Activated CD8-positive, alpha-beta memory T cell treated with anti-CD3 and anti-CD28 coated beads for 4 hours (primary cell): ENCODE data around the gene CDKN1C.

ENCODE experiments used
- DNase-seq, 2 donors: peaks; one replicate each; pipeline ENCODE4 v3.0.0-alpha.2; 2020; ENCODE audit warnings: low read depth in 2 of 2

Gene CDKN1C

GRCh38 chr11:2847561-2847960 lies 38.0 kb downstream of the CDKN1C start:
- no peak for DNase-seq

GRCh38 chr11:2846470-2846869 lies 39.1 kb downstream of the CDKN1C start:
- DNase-seq, result no peak

GRCh38 chr11:2846056-2846455 lies 39.5 kb downstream of the CDKN1C start:
- no peak for DNase-seq

GRCh38 chr11:2844996-2845395 lies 40.6 kb downstream of the CDKN1C start:
- DNase-seq, result no peak

GRCh38 chr11:2844116-2844842 lies 41.3 kb downstream of the CDKN1C start:
- DNase-seq, result no peak

GRCh38 chr11:2843551-2843950 lies 42.0 kb downstream of the CDKN1C start:
- DNase-seq, result no peak

GRCh38 chr11:2842876-2843275 lies 42.7 kb downstream of the CDKN1C start:
- no peak for DNase-seq

- no peak for DNase-seq
These were observed 44.0 kb downstream of the CDKN1C start for GRCh38 chr11:2841411-2842190.

- DNase-seq, result no peak
These were observed 46.1 kb downstream of the CDKN1C start for GRCh38 chr11:2839395-2839943.

- DNase-seq, result no peak
These were observed 46.8 kb downstream of the CDKN1C start for GRCh38 chr11:2838676-2839294.

GRCh38 chr11:2838091-2838490 lies 47.5 kb downstream of the CDKN1C start:
- DNase-seq, result no peak

GRCh38 chr11:2837651-2838050 lies 47.9 kb downstream of the CDKN1C start:
- DNase-seq, result no peak

- no peak for DNase-seq
These were observed 48.4 kb downstream of the CDKN1C start for GRCh38 chr11:2837096-2837601.

- DNase-seq, result no peak
These were observed 49.1 kb downstream of the CDKN1C start for GRCh38 chr11:2836315-2837095.

- DNase-seq, result no peak
These were observed 49.8 kb downstream of the CDKN1C start for GRCh38 chr11:2835751-2836150.

- DNase-seq, result no peak
These were observed 50.3 kb downstream of the CDKN1C start for GRCh38 chr11:2835296-2835695.

- no peak for DNase-seq
These were observed 50.9 kb downstream of the CDKN1C start for GRCh38 chr11:2834503-2835273.

GRCh38 chr11:2833716-2834502 lies 51.7 kb downstream of the CDKN1C start:
- no peak for DNase-seq
